ENCODE results near the gene SCAPER.
A peak's percentile ranks its signal among the peaks of the same experiment; 100 is the strongest.

Gene SCAPER

DNA sequence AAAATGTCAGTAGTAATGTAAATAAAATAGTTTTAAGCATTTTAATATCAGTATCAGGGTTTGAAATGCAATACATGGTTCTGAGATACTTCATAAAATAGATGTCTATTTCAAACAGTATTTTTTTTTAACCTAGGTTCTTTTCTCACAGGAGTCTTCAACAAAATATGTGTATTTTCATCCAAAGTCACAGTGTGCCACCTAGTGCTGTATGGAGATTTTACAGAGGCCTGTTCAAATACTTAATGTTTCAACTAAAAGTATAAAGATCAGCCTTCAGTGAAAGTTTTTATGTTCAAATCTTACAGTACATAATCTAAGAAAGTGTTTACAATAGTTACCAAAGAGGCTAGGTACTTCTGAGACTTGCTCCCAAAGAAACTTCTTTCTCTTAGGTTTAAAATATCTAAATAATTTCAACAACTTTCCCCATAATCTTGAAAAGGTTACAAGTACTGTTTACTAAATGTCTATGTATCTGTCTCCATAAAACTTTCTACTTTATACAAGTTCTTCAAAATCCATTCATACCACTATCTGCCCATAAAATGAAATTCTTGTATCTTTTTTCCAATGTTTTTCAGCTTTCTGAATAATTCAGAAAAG lies 38.3 kb downstream of the SCAPER start:
- H3K4ac ChIP-seq (ENCODE audit: low read length), result no peak overlapping the region
- no peaks in the 10 kb centered on the region for H3K9me3 ChIP-seq (replicated peaks in 1 of 2; ENCODE audit: control insufficient read depth in 2 of 2, insufficient read depth in 1 of 2, low read depth in 1 of 2, low read length in 2 of 2)
- H2BK15ac ChIP-seq (ENCODE audit: low read length), result no peak overlapping the region
- H3K9ac ChIP-seq (ENCODE audit: low read depth, low read length, poor library complexity), result no peak overlapping the region
- no peak overlapping the region for H3K14ac ChIP-seq (ENCODE audit: low read length)
- no peak overlapping the region for H2BK120ac ChIP-seq (ENCODE audit: low read depth, low read length)
- H2AFZ ChIP-seq (ENCODE audit: low read length), result no peak overlapping the region
- no peak overlapping the region for H3K4me3 ChIP-seq (ENCODE audit: low read length in 2 of 2)
- no peak overlapping the region for H4K91ac ChIP-seq (ENCODE audit: low read depth, low read length, poor library complexity)
- peak; percentile 9 for DNase-seq (ENCODE audit: low spot score)
- H3K4me2 ChIP-seq (ENCODE audit: insufficient read depth, low read length, poor library complexity, severe bottlenecking), result no peak overlapping the region
- H3K27ac ChIP-seq (replicated peaks; ENCODE audit: low read length), result no peak overlapping the region
- no peaks in the 10 kb centered on the region for H3K27me3 ChIP-seq (ENCODE audit: control insufficient read depth in 3 of 3, insufficient read depth in 3 of 3, low read depth in 1 of 3, low read length in 3 of 3)
- no peak overlapping the region for H2BK5ac ChIP-seq (ENCODE audit: low read length)
- H4K8ac ChIP-seq (ENCODE audit: low read depth, low read length), result no peak overlapping the region
- no peaks in the 10 kb centered on the region for H3K79me1 ChIP-seq (ENCODE audit: low read depth, low read length)
- H3K36me3 ChIP-seq (replicated peaks in 1 of 2; ENCODE audit: control insufficient read depth in 2 of 2, insufficient read depth in 2 of 2, low read length in 2 of 2), result no peaks in the 10 kb centered on the region
- H3K18ac ChIP-seq (ENCODE audit: low read length), result no peak overlapping the region
- no peak overlapping the region for H2BK12ac ChIP-seq (ENCODE audit: low read length)
- no peak overlapping the region for H2AK5ac ChIP-seq (ENCODE audit: low read depth, low read length)
- H3K23ac ChIP-seq (ENCODE audit: low read depth, low read length, poor library complexity), result no peak overlapping the region
- H3K4me1 ChIP-seq (ENCODE audit: control insufficient read depth in 2 of 2, insufficient read depth in 1 of 2, low read depth in 1 of 2, low read length in 2 of 2), result peaks cover 0 to 6% of the 10 kb centered on the region in 2 donors

GRCh38 chr15:76866008-76866407 lies 39.1 kb downstream of the SCAPER start:
- no peak overlapping the region for H4K8ac ChIP-seq (ENCODE audit: low read depth, low read length)
- no peaks in the 10 kb centered on the region for H3K9me3 ChIP-seq (replicated peaks in 1 of 2; ENCODE audit: control insufficient read depth in 2 of 2, insufficient read depth in 1 of 2, low read depth in 1 of 2, low read length in 2 of 2)
- H3K36me3 ChIP-seq (replicated peaks in 1 of 2; ENCODE audit: control insufficient read depth in 2 of 2, insufficient read depth in 2 of 2, low read length in 2 of 2), result no peaks in the 10 kb centered on the region
- no peak overlapping the region for H2BK120ac ChIP-seq (ENCODE audit: low read depth, low read length)
- no peak overlapping the region for H3K9ac ChIP-seq (ENCODE audit: low read depth, low read length, poor library complexity)
- no peak overlapping the region for H3K23ac ChIP-seq (ENCODE audit: low read depth, low read length, poor library complexity)
- peaks cover 0 to 6% of the 10 kb centered on the region in 2 donors for H3K4me1 ChIP-seq (ENCODE audit: control insufficient read depth in 2 of 2, insufficient read depth in 1 of 2, low read depth in 1 of 2, low read length in 2 of 2)
- no peak overlapping the region for H3K18ac ChIP-seq (ENCODE audit: low read length)
- H3K4me2 ChIP-seq (ENCODE audit: insufficient read depth, low read length, poor library complexity, severe bottlenecking), result no peak overlapping the region
- no peak overlapping the region for H3K4me3 ChIP-seq (ENCODE audit: low read length in 2 of 2)
- H2AK5ac ChIP-seq (ENCODE audit: low read depth, low read length), result no peak overlapping the region
- H2AFZ ChIP-seq (ENCODE audit: low read length), result no peak overlapping the region
- no peak for DNase-seq (ENCODE audit: low spot score)
- H2BK15ac ChIP-seq (ENCODE audit: low read length), result no peak overlapping the region
- H3K79me1 ChIP-seq (ENCODE audit: low read depth, low read length), result no peaks in the 10 kb centered on the region
- no peak overlapping the region for H3K4ac ChIP-seq (ENCODE audit: low read length)
- no CpG with 5 or more reads among the region's 2 CpGs for WGBS, 2 donors (ENCODE audit: extremely low coverage in 2 of 2, insufficient read length in 2 of 2, insufficient replicate concordance in 1 of 2)
- no peak overlapping the region for H3K14ac ChIP-seq (ENCODE audit: low read length)
- H2BK5ac ChIP-seq (ENCODE audit: low read length), result no peak overlapping the region
- H2BK12ac ChIP-seq (ENCODE audit: low read length), result no peak overlapping the region
- H3K27ac ChIP-seq (replicated peaks; ENCODE audit: low read length), result no peak overlapping the region
- H3K27me3 ChIP-seq (ENCODE audit: control insufficient read depth in 3 of 3, insufficient read depth in 3 of 3, low read depth in 1 of 3, low read length in 3 of 3), result no peaks in the 10 kb centered on the region
- H4K91ac ChIP-seq (ENCODE audit: low read depth, low read length, poor library complexity), result no peak overlapping the region

DNA sequence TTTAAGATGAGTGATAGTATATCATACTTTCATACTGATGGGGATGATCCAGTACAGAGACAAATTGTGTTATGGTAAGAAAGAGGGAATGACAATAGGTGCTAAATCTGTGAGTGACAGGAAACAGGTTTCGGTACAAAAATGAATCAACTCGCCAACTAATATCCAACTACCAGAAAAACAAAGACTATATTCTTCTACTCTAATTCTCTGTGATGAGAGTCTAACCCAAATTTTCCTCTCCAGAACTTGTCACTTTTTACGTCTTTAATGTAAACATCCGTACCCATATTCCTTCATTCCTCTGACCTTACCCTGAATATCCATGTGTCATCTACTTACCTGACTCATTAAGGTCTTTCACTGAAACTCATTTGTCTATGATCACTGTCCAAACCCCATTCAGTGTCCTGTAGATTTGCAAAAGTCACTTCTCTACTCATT lies 39.6 kb downstream of the SCAPER start:
- no peaks in the 10 kb centered on the region for H3K79me1 ChIP-seq (ENCODE audit: low read depth, low read length)
- H3K9ac ChIP-seq (ENCODE audit: low read depth, low read length, poor library complexity), result no peak overlapping the region
- H2BK5ac ChIP-seq (ENCODE audit: low read length), result no peak overlapping the region
- no peak overlapping the region for H4K8ac ChIP-seq (ENCODE audit: low read depth, low read length)
- H3K4me3 ChIP-seq (ENCODE audit: low read length in 2 of 2), result no peak overlapping the region
- H2BK12ac ChIP-seq (ENCODE audit: low read length), result no peak overlapping the region
- DNase-seq (ENCODE audit: low spot score), result no peak
- H3K23ac ChIP-seq (ENCODE audit: low read depth, low read length, poor library complexity), result no peak overlapping the region
- no peaks in the 10 kb centered on the region for H3K9me3 ChIP-seq (replicated peaks in 1 of 2; ENCODE audit: control insufficient read depth in 2 of 2, insufficient read depth in 1 of 2, low read depth in 1 of 2, low read length in 2 of 2)
- peaks cover 0 to 6% of the 10 kb centered on the region in 2 donors for H3K4me1 ChIP-seq (ENCODE audit: control insufficient read depth in 2 of 2, insufficient read depth in 1 of 2, low read depth in 1 of 2, low read length in 2 of 2)
- no peaks in the 10 kb centered on the region for H3K27me3 ChIP-seq (ENCODE audit: control insufficient read depth in 3 of 3, insufficient read depth in 3 of 3, low read depth in 1 of 3, low read length in 3 of 3)
- no CpG with 5 or more reads among the region's 4 CpGs for WGBS, 2 donors (ENCODE audit: extremely low coverage in 2 of 2, insufficient read length in 2 of 2, insufficient replicate concordance in 1 of 2)
- no peaks in the 10 kb centered on the region for H3K36me3 ChIP-seq (replicated peaks in 1 of 2; ENCODE audit: control insufficient read depth in 2 of 2, insufficient read depth in 2 of 2, low read length in 2 of 2)
- no peak overlapping the region for H2AFZ ChIP-seq (ENCODE audit: low read length)
- no peak overlapping the region for H3K4ac ChIP-seq (ENCODE audit: low read length)
- H2BK120ac ChIP-seq (ENCODE audit: low read depth, low read length), result no peak overlapping the region
- no peak overlapping the region for H3K27ac ChIP-seq (replicated peaks; ENCODE audit: low read length)
- H2AK5ac ChIP-seq (ENCODE audit: low read depth, low read length), result no peak overlapping the region
- no peak overlapping the region for H4K91ac ChIP-seq (ENCODE audit: low read depth, low read length, poor library complexity)
- no peak overlapping the region for H3K4me2 ChIP-seq (ENCODE audit: insufficient read depth, low read length, poor library complexity, severe bottlenecking)
- H3K18ac ChIP-seq (ENCODE audit: low read length), result no peak overlapping the region
- no peak overlapping the region for H3K14ac ChIP-seq (ENCODE audit: low read length)
- no peak overlapping the region for H2BK15ac ChIP-seq (ENCODE audit: low read length)

DNA sequence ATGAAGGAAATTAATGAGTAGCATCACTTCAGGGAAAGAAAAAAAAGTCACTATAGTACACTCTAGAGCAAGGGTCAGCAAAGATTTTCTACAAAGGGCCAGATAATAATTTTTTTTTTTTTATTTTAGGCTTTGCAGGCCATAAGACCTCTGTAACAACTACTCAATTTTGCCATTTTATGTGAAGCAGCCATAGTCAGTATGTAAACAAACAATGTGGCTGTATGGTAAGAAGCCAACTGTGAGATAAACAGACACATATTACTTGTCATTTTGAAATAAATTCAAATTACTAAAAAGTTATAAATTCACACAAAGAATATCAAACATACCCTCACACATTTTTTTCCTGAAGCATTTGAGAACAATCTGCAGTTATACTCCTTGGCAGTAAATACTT lies 40.6 kb downstream of the SCAPER start:
- no peaks in the 10 kb centered on the region for H3K27me3 ChIP-seq (ENCODE audit: control insufficient read depth in 3 of 3, insufficient read depth in 3 of 3, low read depth in 1 of 3, low read length in 3 of 3)
- H3K79me1 ChIP-seq (ENCODE audit: low read depth, low read length), result no peaks in the 10 kb centered on the region
- H2AK5ac ChIP-seq (ENCODE audit: low read depth, low read length), result no peak overlapping the region
- no peak overlapping the region for H2BK12ac ChIP-seq (ENCODE audit: low read length)
- no peak overlapping the region for H3K4me3 ChIP-seq (ENCODE audit: low read length in 2 of 2)
- H3K4ac ChIP-seq (ENCODE audit: low read length), result no peak overlapping the region
- H3K4me1 ChIP-seq (ENCODE audit: control insufficient read depth in 2 of 2, insufficient read depth in 1 of 2, low read depth in 1 of 2, low read length in 2 of 2), result peaks cover 0 to 6% of the 10 kb centered on the region in 2 donors
- no peak for DNase-seq (ENCODE audit: low spot score)
- no peaks in the 10 kb centered on the region for H3K9me3 ChIP-seq (replicated peaks in 1 of 2; ENCODE audit: control insufficient read depth in 2 of 2, insufficient read depth in 1 of 2, low read depth in 1 of 2, low read length in 2 of 2)
- no peak overlapping the region for H3K18ac ChIP-seq (ENCODE audit: low read length)
- no peak overlapping the region for H2BK5ac ChIP-seq (ENCODE audit: low read length)
- H3K23ac ChIP-seq (ENCODE audit: low read depth, low read length, poor library complexity), result no peak overlapping the region
- no peak overlapping the region for H2AFZ ChIP-seq (ENCODE audit: low read length)
- no peak overlapping the region for H4K91ac ChIP-seq (ENCODE audit: low read depth, low read length, poor library complexity)
- no peak overlapping the region for H2BK15ac ChIP-seq (ENCODE audit: low read length)
- H2BK120ac ChIP-seq (ENCODE audit: low read depth, low read length), result no peak overlapping the region
- H3K27ac ChIP-seq (replicated peaks; ENCODE audit: low read length), result no peak overlapping the region
- H3K4me2 ChIP-seq (ENCODE audit: insufficient read depth, low read length, poor library complexity, severe bottlenecking), result no peak overlapping the region
- no peaks in the 10 kb centered on the region for H3K36me3 ChIP-seq (replicated peaks in 1 of 2; ENCODE audit: control insufficient read depth in 2 of 2, insufficient read depth in 2 of 2, low read length in 2 of 2)
- no peak overlapping the region for H4K8ac ChIP-seq (ENCODE audit: low read depth, low read length)
- no peak overlapping the region for H3K9ac ChIP-seq (ENCODE audit: low read depth, low read length, poor library complexity)
- H3K14ac ChIP-seq (ENCODE audit: low read length), result no peak overlapping the region

Measured in neuronal stem cell (in vitro differentiated cells).